ENCODE measurements around the gene GNG13. TPM values are rescaled to one million over a fixed set of nuclear protein-coding genes. Genes with fewer than 3 reads are reported as not detected.

GNG13 gene
- total RNA-seq, 2 donors from 2014 or later: not detected

- Histone ChIP-seq H3K27me3 (no peaks in the 10 kb centered on the region), H3K36me3 (replicated peaks in 1 of 2; ENCODE audit: insufficient read depth in 1 of 2, low read depth in 2 of 2) (no peaks in the 10 kb centered on the region), H3K4me1 (no peaks in the 10 kb centered on the region), H3K9me3 (no peaks in the 10 kb centered on the region), H3K27ac (no peak within 1 kb of the TSS), H3K4me3 (no peak within 1 kb of the TSS)
- intact Hi-C loops (cut with DNase I): no loop called here
- no peak for TF ChIP-seq POLR2A (IDR thresholded peaks at IDR 0.05)
- no peak for TF ChIP-seq CTCF (IDR thresholded peaks at IDR 0.05)
- DNase-seq (no peak), ATAC-seq (no peak)
- WGBS, 2 donors: 72 to 73% methylated on average over 16 to 36 of the region's 37 CpGs
Measured at GRCh38 chr16:760545-761343, 39.8 kb downstream of the GNG13 start, which contains the start of gene MSLN. Gene MSLN, plus strand, starts transcription at chr16:760734. Its CDS starts 1,947 bp downstream, at chr16:762681.

GRCh38 chr16:760065-760464, 40.5 kb downstream of the GNG13 start:
- TF ChIP-seq CTCF (IDR thresholded peaks at IDR 0.05) (no peak), POLR2A (IDR thresholded peaks at IDR 0.05) (no peak)
- no peak for DNase-seq

GRCh38 chr16:759110-759910, 41.2 kb downstream of the GNG13 start:
- intact Hi-C loops (cut with DNase I): no loop called here
- no peak for DNase-seq
- 66 to 70% methylated on average over 29 to 34 of the region's 34 CpGs for WGBS, 2 donors
- Histone ChIP-seq H3K36me3 (replicated peaks in 1 of 2; ENCODE audit: insufficient read depth in 1 of 2, low read depth in 2 of 2) (no peaks in the 10 kb centered on the region), H3K4me1 (no peaks in the 10 kb centered on the region), H3K4me3 (no peak overlapping the region), H3K27me3 (no peaks in the 10 kb centered on the region), H3K9me3 (no peaks in the 10 kb centered on the region), H3K27ac (no peak overlapping the region)
- ATAC-seq: no peak
- TF ChIP-seq POLR2A (IDR thresholded peaks at IDR 0.05) (no peak), CTCF (IDR thresholded peaks at IDR 0.05) (no peak)

More at GRCh38 chr16:760065-760464, 40.5 kb downstream of the GNG13 start:
- no peaks in the 10 kb centered on the region for H3K36me3 ChIP-seq (replicated peaks in 1 of 2; ENCODE audit: insufficient read depth in 1 of 2, low read depth in 2 of 2)
- WGBS, 2 donors: 59% methylated on average over 9 of the region's 15 CpGs; no CpG with 5 or more reads in 1 of the 2 donors
- H3K27ac ChIP-seq: no peak overlapping the region
- ATAC-seq: no peak
- intact Hi-C loops (cut with DNase I): no loop called here
- no peaks in the 10 kb centered on the region for H3K27me3 ChIP-seq
- no peaks in the 10 kb centered on the region for H3K9me3 ChIP-seq
- H3K4me3 ChIP-seq: no peak overlapping the region
- no peaks in the 10 kb centered on the region for H3K4me1 ChIP-seq

GRCh38 chr16:756428-756827, 44.1 kb downstream of the GNG13 start:
- 85 to 88% methylated on average over 5 of the region's 5 CpGs for WGBS, 2 donors
- ATAC-seq (no peak), DNase-seq (no peak)
- no peaks in the 10 kb centered on the region for H3K9me3 ChIP-seq
- peaks cover 6% of the 10 kb centered on the region for H3K4me1 ChIP-seq
- H3K27me3 ChIP-seq: no peaks in the 10 kb centered on the region
- TF ChIP-seq POLR2A (IDR thresholded peaks at IDR 0.05) (no peak), CTCF (IDR thresholded peaks at IDR 0.05) (no peak)
- no peak overlapping the region for H3K4me3 ChIP-seq
- intact Hi-C loops (cut with DNase I): no loop called here
- H3K27ac ChIP-seq: no peak overlapping the region
- no peaks in the 10 kb centered on the region for H3K36me3 ChIP-seq (replicated peaks in 1 of 2; ENCODE audit: insufficient read depth in 1 of 2, low read depth in 2 of 2)

Data from body of pancreas (tissue), 4 donors.